Endothelial cell of umbilical vein (primary cell): Measurements from ENCODE around the gene ZCCHC12. TPM values are rescaled to one million over a fixed set of nuclear protein-coding genes. Genes with fewer than 3 reads are reported as not detected.

Experiments used
- BruUV-seq: library from RNA; stranded (reverse); fragments of 400-500 nt; replicated peaks from 2 replicates; lab custom pipeline; 2021; lab: Mats Ljungman, UMichigan
- CTCF ChIA-PET: fragments of 300-600, 350-600 bp; sonication (Branson Sonifier 250); formaldehyde crosslinking; loops from one replicate; lab custom pipeline; 2021; ENCODE audit warnings: antibody characterized with exemption, inconsistent platforms; lab: Charles Lee
- POLR2A ChIA-PET: fragments of 300-600, 350-600 bp; sonication (Branson Sonifier 250); formaldehyde crosslinking; loops from one replicate; lab custom pipeline; 2021; ENCODE audit warnings: antibody characterized with exemption, inconsistent platforms; lab: Charles Lee
- DNase-seq: peaks from one replicate; pipeline ENCODE4 v3.0.0-alpha.2; 2011; ENCODE audit warnings: low read depth, low spot score
- FAIRE-seq: peaks from 2 replicates; lab custom pipeline; 2011; peaks lifted over from hg19 to GRCh38; lab: Jason Lieb, UNC
- H2AFZ ChIP-seq: 2 replicates; pipeline ENCODE4 v1.6.0; 2012; ENCODE audit warnings: low read depth, low read length, control low read depth, inconsistent platforms
- H3K27ac ChIP-seq: 2 replicates; pipeline ENCODE4 v1.5.1; 2011; ENCODE audit warnings: low read depth, mild to moderate bottlenecking, control low read depth, low read length, moderate library complexity; ENCODE audit not compliant: insufficient read depth
- H3K27me3 ChIP-seq, 2 experiments: 2 replicates each; pipeline versions ENCODE4 v1.6.0 to v1.6.1; 2011; ENCODE audit warnings: low read length in 2 of 2, mixed read lengths in 1 of 2; ENCODE audit not compliant: control insufficient read depth in 2 of 2, insufficient read depth in 2 of 2
- H3K36me3 ChIP-seq, 2 experiments: 2 replicates in 1 of 2; 3 replicates in 1 of 2; pipeline ENCODE4 v1.5.1; 2011; ENCODE audit warnings: low read length in 2 of 2, mild to moderate bottlenecking in 1 of 2, moderate library complexity in 1 of 2; ENCODE audit not compliant: control insufficient read depth in 2 of 2, insufficient read depth in 2 of 2; ENCODE audit errors: extremely low read depth in 1 of 2
- H3K4me1 ChIP-seq: 3 replicates; pipeline ENCODE4 v1.5.1; 2011; ENCODE audit warnings: mild to moderate bottlenecking, low read length; ENCODE audit not compliant: control insufficient read depth, insufficient read depth; ENCODE audit errors: extremely low read depth
- H3K4me2 ChIP-seq: 2 replicates; pipeline ENCODE4 v1.6.1; 2011; ENCODE audit warnings: low read length, control low read depth, mixed read lengths; ENCODE audit not compliant: insufficient read depth
- H3K4me3 ChIP-seq, 3 experiments: fragments of 200-600 bp in 1 of 3; sonication (generic), shearing (Covaris generic) in 1 of 3; replicated peaks in 1 of 3; 2 replicates each; pipeline ENCODE4 v1.5.1; 2011 to 2016; ENCODE audit warnings: control low read depth in 3 of 3, low read length in 3 of 3, mild to moderate bottlenecking in 2 of 3, inconsistent platforms in 1 of 3, low read depth in 1 of 3, moderate library complexity in 1 of 3; ENCODE audit not compliant: insufficient read depth in 1 of 3
- H3K79me2 ChIP-seq: 2 replicates; pipeline ENCODE4 v1.6.0; 2012; ENCODE audit warnings: low read length, inconsistent platforms; ENCODE audit not compliant: control insufficient read depth, insufficient read depth
- H3K9ac ChIP-seq: replicated peaks from 2 replicates; pipeline ENCODE3; 2011; ENCODE audit warnings: low read length, control low read depth; ENCODE audit not compliant: insufficient read depth; ENCODE audit errors: extremely low read depth
- H3K9me1 ChIP-seq: replicated peaks from 3 replicates; pipeline ENCODE4 v1.6.0; 2011; ENCODE audit warnings: mild to moderate bottlenecking, low read length; ENCODE audit not compliant: control insufficient read depth, insufficient read depth; ENCODE audit errors: extremely low read depth
- H3K9me3 ChIP-seq: replicated peaks from 2 replicates; pipeline ENCODE4 v1.5.1; 2012; ENCODE audit warnings: low read length, inconsistent platforms; ENCODE audit not compliant: control insufficient read depth, insufficient read depth
- H4K20me1 ChIP-seq: replicated peaks from 2 replicates; pipeline ENCODE3; 2011; ENCODE audit warnings: mild to moderate bottlenecking, low read length; ENCODE audit not compliant: control insufficient read depth, insufficient read depth; ENCODE audit errors: extremely low read depth
- EZH2 ChIP-seq: IDR thresholded peaks from 2 replicates; pipeline ENCODE4 v1.6.1; 2012; ENCODE audit warnings: borderline replicate concordance, low read depth, mild to moderate bottlenecking, moderate library complexity, low read length, inconsistent platforms; ENCODE audit not compliant: severe bottlenecking
- FOS ChIP-seq: IDR thresholded peaks from 2 replicates; pipeline ENCODE4 v1.6.1; 2011; ENCODE audit warnings: mild to moderate bottlenecking, low read length, moderate library complexity, borderline replicate concordance; ENCODE audit not compliant: insufficient read depth
- GATA2 ChIP-seq: IDR thresholded peaks from 2 replicates; pipeline ENCODE4 v1.7.0; 2011; ENCODE audit warnings: low read depth, mild to moderate bottlenecking, moderate library complexity, mixed read lengths, low read length; ENCODE audit not compliant: insufficient read length, insufficient read depth
- JUN ChIP-seq: IDR thresholded peaks from 2 replicates; pipeline ENCODE4 v1.6.1; 2011; ENCODE audit warnings: borderline replicate concordance, low read depth; ENCODE audit not compliant: insufficient read length, insufficient read depth
- MYC ChIP-seq: IDR thresholded peaks from one replicate; pipeline ENCODE4 v1.6.1; 2011; ENCODE audit warnings: mild to moderate bottlenecking, low read depth, low read length
- POLR2A ChIP-seq: IDR thresholded peaks from 2 replicates; pipeline ENCODE4 v1.6.1; 2012; ENCODE audit warnings: low read depth, mild to moderate bottlenecking, control low read depth, low read length
- POLR2AphosphoS5 ChIP-seq: IDR thresholded peaks from 2 replicates; pipeline ENCODE4 v1.6.1; 2012; ENCODE audit warnings: low read depth, mild to moderate bottlenecking, control low read depth, low read length, moderate library complexity; ENCODE audit not compliant: insufficient read depth
- dilution Hi-C: fragments of 300-500 bp; cut with MboI; formaldehyde crosslinking; loops from one replicate; pipeline ENCODE4 v1.15.0; 2019; ENCODE audit warnings: low sequenced_read_pairs; ENCODE audit not compliant: extremely low pct_ligation_motif_present
- intact Hi-C: fragments of 100-400 bp; cut with micrococcal nuclease; formaldehyde crosslinking; loops from one replicate; pipeline ENCODE4 v1.10.0; 2022
- polyA plus RNA-seq, 4 experiments: library from polyadenylated mRNA; depleted of rRNA in 3 of 4; stranded (reverse) in 3 of 4; unstranded in 1 of 4; fragments of >200 nt; gene quantifications; 2 replicates each; pipeline versions ENCODE4 v1.2.1 to v1.2.3, GENCODE V29; 2011 to 2012; ENCODE audit warnings: missing spikeins in 1 of 4
- total RNA-seq: library from RNA; stranded (reverse); gene quantifications from 2 replicates; pipeline ENCODE4 v1.2.3, GENCODE V29; 2021
- TF ChIP-seq, protein P1 (sequence below): IDR thresholded peaks from 2 replicates; pipeline ENCODE4 v1.6.1; 2011; ENCODE audit not compliant: insufficient read depth, insufficient read length
- TF ChIP-seq, protein P2 (sequence below), 2 donors: IDR thresholded peaks; 1 replicate in 1 of 2; 2 replicates in 1 of 2; pipeline ENCODE4 v1.5.1; 2011; ENCODE audit warnings: low read length in 2 of 2, mild to moderate bottlenecking in 2 of 2, moderate library complexity in 2 of 2, control low read depth in 1 of 2, inconsistent platforms in 1 of 2, low read depth in 1 of 2; ENCODE audit not compliant: insufficient read depth in 1 of 2; ENCODE audit errors: extremely low read depth in 1 of 2

The ZCCHC12 gene
- total and polyA plus RNA-seq, 2 donors (not counting 3 experiments of a cell fraction or from before 2014, with no cell fraction given): 0.10 to 0.29 TPM

DNA sequence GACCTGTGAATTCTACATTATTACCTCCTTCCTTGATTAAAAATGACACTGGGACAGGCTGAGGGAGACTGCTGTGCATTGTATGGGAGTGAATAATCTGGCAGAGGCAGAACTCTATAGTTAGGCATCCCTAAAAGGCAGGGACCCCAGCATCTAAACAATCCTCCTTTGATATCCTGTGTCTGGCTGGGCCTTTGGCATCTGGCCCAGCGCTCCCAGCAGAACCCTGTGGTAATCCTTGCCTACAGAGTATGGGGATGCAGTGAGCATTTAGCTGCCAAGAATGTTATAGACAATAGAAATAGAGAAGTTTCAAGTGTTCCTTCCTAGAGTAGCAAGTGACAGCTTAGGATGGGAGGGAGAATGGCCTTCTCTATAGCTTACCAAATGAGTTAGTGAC, 38.5 kb downstream of the ZCCHC12 start:
- Histone ChIP-seq H3K9me3 (no peaks in the 10 kb centered on the region), H3K4me2 (no peak overlapping the region), H3K9ac (no peak overlapping the region), H4K20me1 (no peaks in the 10 kb centered on the region), H3K27ac (no peak overlapping the region), H3K27me3 (no peaks in the 10 kb centered on the region), H3K4me3 (no peak overlapping the region), H3K79me2 (no peaks in the 10 kb centered on the region), H3K9me1 (no peaks in the 10 kb centered on the region), H2AFZ (no peak overlapping the region), H3K4me1 (no peaks in the 10 kb centered on the region), H3K36me3 (no peaks in the 10 kb centered on the region)
- no TSS peak for BruUV-seq
- no peak for DNase-seq
- POLR2A ChIA-PET: no interaction called here
- intact Hi-C loops: no loop called here
- TF ChIP-seq POLR2A (no peak), GATA2 (no peak), POLR2AphosphoS5 (no peak), FOS (no peak), EZH2 (no peak), JUN (no peak), MYC (no peak)
- TF ChIP-seq, protein P1, sequence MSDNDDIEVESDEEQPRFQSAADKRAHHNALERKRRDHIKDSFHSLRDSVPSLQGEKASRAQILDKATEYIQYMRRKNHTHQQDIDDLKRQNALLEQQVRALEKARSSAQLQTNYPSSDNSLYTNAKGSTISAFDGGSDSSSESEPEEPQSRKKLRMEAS: no peak
- TF ChIP-seq, protein P2, sequence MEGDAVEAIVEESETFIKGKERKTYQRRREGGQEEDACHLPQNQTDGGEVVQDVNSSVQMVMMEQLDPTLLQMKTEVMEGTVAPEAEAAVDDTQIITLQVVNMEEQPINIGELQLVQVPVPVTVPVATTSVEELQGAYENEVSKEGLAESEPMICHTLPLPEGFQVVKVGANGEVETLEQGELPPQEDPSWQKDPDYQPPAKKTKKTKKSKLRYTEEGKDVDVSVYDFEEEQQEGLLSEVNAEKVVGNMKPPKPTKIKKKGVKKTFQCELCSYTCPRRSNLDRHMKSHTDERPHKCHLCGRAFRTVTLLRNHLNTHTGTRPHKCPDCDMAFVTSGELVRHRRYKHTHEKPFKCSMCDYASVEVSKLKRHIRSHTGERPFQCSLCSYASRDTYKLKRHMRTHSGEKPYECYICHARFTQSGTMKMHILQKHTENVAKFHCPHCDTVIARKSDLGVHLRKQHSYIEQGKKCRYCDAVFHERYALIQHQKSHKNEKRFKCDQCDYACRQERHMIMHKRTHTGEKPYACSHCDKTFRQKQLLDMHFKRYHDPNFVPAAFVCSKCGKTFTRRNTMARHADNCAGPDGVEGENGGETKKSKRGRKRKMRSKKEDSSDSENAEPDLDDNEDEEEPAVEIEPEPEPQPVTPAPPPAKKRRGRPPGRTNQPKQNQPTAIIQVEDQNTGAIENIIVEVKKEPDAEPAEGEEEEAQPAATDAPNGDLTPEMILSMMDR (IDR thresholded peaks at IDR 0.05; ENCODE audit: extremely low read depth in 1 of 2, insufficient read depth in 1 of 2, low read depth in 1 of 2, low read length in 2 of 2): no peak
- CTCF ChIA-PET: interaction anchor here (1.0 kb wide), 1 partner anchor 257 kb away, joined by 3 read pairs; no protein-coding TSS in a partner anchor
- no peak for FAIRE-seq
- dilution Hi-C loops: no loop called here
